AG10803 (cell line): ENCODE data around the gene MRPL42.
"Not testable (repeated sequence)": the region's sequence is repeated elsewhere in the genome, so short reads cannot be mapped to it uniquely, and the experiment has no call there.

ENCODE experiments used
- DNase-seq: peaks from one replicate; pipeline ENCODE4 v3.0.0; 2010; ENCODE audit warnings: low read depth
- H3K4me3 ChIP-seq: 2 replicates; pipeline ENCODE4 v1.5.1; 2011; ENCODE audit warnings: mild to moderate bottlenecking, low read length, control low read depth
- CTCF ChIP-seq: conservative IDR thresholded peaks from 2 replicates; pipeline ENCODE4 v1.5.1; 2011; ENCODE audit warnings: mild to moderate bottlenecking, low read length, control low read depth, inconsistent platforms

Gene MRPL42

DNA sequence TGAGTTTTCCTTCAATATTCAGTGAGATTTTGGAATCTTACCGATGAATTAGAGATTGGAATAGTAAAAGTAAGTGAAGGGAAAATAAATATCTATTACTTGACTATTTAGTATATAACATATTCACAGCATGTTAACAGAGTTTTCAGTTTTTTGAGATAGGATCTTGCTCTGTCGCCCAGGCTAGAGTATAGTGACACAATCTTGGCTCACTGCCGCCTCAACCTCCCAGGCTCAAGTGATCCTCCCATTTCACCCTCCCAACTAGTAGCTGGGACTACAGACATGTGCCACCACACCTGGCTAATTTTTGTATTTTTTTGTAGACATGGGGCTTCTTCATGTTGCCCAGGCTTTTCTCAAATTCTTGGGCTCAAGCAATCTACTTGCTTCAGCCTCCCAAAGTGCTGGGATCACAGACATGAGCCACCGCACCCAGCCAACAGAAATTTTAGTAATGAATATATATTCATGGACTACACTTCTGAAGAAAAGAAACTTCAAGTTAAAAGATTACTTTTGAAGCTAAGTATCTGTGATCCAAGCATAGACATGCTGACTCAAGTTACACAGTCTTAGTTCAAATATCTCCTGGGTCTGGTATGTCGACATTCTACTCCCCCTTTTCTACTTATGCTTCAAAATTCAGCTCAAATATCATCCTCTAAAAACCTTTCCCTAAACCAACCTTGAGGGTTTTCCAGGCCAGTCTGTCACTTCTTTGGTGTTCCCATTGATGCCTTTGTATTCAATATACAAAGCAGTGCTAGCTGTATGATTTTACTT is 39.3 kb upstream of the MRPL42 start:
- TF ChIP-seq CTCF: no peak
- H3K4me3 ChIP-seq: no peak overlapping the region
- peak; percentile 59 for DNase-seq

- DNase-seq: no peak
- H3K4me3 ChIP-seq: no peak overlapping the region
- no peak for TF ChIP-seq CTCF
These were observed 37.9 kb upstream of the MRPL42 start for GRCh38 chr12:93429448-93429847.

GRCh38 chr12:93429852-93430251 is 37.5 kb upstream of the MRPL42 start:
- DNase-seq: no peak
- no peak for TF ChIP-seq CTCF
- H3K4me3 ChIP-seq: no peak overlapping the region

DNA sequence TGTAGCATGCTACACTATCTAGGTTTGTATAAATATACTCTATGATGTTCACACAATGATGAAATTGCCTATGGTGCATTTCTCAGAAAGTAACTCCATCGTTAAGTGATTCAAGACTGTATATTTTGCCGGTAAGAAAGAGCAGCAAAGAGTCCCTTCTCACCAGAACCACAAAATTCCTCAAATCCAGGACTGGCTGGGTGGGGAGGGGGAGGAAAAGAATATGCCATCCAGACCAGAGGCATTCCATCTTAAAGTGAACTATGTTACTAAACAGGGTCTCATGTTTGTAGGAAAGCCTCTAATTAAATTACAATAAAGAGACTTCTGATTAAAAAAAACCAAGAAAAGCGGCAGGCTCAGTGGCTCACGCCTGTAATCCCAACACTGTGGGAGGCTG is 37.0 kb upstream of the MRPL42 start:
- TF ChIP-seq CTCF: no peak
- H3K4me3 ChIP-seq: no peak overlapping the region
- DNase-seq: no peak

DNA sequence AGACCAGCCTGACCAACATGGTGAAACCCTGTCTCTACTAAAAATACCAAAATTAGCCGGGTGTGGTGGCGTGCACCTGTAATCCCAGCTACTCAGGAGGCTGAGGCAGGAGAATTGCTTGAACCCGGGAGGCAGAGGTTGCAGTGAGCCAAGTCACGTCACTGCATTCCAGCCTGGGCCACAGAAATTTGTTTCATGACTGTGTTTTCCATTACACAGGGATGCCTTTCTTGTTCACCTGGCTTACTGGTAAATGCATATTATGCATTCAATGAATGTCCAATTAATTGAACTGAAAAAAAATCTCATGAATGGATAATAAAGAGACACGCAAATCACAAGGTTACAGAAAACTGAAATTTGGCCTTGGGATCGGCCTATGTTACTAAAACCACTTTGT is 35.3 kb upstream of the MRPL42 start:
- DNase-seq, H3K4me3 ChIP-seq: not testable (repeated sequence)

- no peak for TF ChIP-seq CTCF
- no peak overlapping the region for H3K4me3 ChIP-seq
- DNase-seq: no peak
These were observed 33.0 kb upstream of the MRPL42 start for GRCh38 chr12:93434256-93434865.

DNA sequence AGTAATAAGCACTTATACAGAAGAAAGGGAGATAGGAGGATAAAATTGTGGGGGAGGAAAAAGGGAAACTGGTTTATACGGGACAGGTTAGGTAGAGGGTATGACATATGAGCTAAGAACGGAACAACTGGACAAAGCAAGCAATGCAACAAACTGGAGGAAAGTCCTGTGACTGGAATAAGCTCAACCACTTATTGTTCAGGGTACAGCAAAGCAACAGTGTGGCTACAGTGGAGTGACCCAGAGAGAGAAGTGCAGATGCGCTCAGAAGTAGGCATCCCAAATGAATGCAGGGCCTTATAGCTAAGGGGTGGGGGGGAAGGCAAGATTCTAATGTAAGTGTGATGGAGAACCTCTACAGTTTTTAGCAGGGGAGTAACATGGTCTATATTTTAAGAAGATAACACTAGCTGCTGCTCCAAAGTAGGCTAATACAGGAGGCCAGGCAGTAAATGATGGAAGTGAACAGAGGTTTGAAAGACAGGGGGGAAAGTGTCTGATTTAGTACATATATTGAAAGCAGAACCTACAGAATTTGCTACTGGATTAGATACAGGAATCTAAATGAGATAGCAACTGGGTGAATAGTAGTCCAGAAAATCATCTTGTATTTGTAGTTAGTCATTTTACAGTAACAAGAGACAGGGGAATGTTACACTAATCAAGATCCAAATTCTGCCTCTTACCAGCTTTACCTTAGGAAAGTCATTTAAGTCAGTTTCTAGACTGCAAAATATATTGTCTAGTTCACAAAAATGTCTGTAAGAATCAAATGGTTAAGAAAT is 28.9 kb upstream of the MRPL42 start:
- no peak overlapping the region for H3K4me3 ChIP-seq
- no peak for DNase-seq
- no peak for TF ChIP-seq CTCF
